ENCODE data around the gene LRRC75A.

DNA sequence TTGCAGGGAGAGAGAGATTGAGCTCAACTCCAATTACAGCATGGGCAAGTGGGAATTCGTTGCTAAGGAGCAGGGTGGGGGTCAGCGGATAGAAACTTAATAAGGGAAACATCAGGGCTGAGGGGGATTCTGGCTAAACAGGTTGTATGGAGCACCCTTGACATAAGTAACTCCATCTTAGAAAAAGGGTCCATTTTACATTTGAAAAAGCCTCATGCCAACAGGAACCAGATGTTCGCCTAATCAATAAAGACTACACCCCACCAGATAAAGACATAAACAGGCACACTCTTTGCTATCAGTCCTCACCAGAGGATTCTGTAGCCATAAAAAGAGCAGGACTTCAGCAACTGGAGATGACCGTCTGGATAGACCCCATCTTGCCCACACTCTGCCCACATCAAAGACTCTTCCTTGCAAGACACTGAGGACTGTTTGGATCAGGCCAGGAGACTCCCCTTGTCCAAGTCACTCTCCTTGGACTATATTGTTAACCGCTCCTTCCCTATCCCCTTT is 1.6 kb upstream of the LRRC75A start:
- TF ChIP-seq POLR2AphosphoS5 (IDR thresholded peaks at IDR 0.05) = no peak
- TF ChIP-seq, protein P1, sequence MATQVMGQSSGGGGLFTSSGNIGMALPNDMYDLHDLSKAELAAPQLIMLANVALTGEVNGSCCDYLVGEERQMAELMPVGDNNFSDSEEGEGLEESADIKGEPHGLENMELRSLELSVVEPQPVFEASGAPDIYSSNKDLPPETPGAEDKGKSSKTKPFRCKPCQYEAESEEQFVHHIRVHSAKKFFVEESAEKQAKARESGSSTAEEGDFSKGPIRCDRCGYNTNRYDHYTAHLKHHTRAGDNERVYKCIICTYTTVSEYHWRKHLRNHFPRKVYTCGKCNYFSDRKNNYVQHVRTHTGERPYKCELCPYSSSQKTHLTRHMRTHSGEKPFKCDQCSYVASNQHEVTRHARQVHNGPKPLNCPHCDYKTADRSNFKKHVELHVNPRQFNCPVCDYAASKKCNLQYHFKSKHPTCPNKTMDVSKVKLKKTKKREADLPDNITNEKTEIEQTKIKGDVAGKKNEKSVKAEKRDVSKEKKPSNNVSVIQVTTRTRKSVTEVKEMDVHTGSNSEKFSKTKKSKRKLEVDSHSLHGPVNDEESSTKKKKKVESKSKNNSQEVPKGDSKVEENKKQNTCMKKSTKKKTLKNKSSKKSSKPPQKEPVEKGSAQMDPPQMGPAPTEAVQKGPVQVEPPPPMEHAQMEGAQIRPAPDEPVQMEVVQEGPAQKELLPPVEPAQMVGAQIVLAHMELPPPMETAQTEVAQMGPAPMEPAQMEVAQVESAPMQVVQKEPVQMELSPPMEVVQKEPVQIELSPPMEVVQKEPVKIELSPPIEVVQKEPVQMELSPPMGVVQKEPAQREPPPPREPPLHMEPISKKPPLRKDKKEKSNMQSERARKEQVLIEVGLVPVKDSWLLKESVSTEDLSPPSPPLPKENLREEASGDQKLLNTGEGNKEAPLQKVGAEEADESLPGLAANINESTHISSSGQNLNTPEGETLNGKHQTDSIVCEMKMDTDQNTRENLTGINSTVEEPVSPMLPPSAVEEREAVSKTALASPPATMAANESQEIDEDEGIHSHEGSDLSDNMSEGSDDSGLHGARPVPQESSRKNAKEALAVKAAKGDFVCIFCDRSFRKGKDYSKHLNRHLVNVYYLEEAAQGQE (IDR thresholded peaks at IDR 0.05; ENCODE audit: borderline replicate concordance) = no peak
- TF ChIP-seq, protein P2, sequence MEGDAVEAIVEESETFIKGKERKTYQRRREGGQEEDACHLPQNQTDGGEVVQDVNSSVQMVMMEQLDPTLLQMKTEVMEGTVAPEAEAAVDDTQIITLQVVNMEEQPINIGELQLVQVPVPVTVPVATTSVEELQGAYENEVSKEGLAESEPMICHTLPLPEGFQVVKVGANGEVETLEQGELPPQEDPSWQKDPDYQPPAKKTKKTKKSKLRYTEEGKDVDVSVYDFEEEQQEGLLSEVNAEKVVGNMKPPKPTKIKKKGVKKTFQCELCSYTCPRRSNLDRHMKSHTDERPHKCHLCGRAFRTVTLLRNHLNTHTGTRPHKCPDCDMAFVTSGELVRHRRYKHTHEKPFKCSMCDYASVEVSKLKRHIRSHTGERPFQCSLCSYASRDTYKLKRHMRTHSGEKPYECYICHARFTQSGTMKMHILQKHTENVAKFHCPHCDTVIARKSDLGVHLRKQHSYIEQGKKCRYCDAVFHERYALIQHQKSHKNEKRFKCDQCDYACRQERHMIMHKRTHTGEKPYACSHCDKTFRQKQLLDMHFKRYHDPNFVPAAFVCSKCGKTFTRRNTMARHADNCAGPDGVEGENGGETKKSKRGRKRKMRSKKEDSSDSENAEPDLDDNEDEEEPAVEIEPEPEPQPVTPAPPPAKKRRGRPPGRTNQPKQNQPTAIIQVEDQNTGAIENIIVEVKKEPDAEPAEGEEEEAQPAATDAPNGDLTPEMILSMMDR (IDR thresholded peaks at IDR 0.05; ENCODE audit: poor library complexity, severe bottlenecking) = no peak
- TF ChIP-seq TAF1 (IDR thresholded peaks at IDR 0.05; ENCODE audit: low read depth) = no peak
- TF ChIP-seq SMC3 (conservative IDR thresholded peaks at IDR 0.05; ENCODE audit: poor library complexity) = no peak
- no peak for TF ChIP-seq MXI1 (conservative IDR thresholded peaks at IDR 0.05; ENCODE audit: poor library complexity, severe bottlenecking)
- no peak for TF ChIP-seq EP300 (conservative IDR thresholded peaks at IDR 0.05; ENCODE audit: poor library complexity, severe bottlenecking)
- no peak for TF ChIP-seq EZH2 (IDR thresholded peaks at IDR 0.05; ENCODE audit: borderline replicate concordance, insufficient read depth, low read length, poor library complexity, severe bottlenecking)
- no peak for TF ChIP-seq RAD21 (conservative IDR thresholded peaks at IDR 0.05)
